H1 (cell line): Measurements from ENCODE around the gene TIAM2. TPM values are rescaled to one million over a fixed set of nuclear protein-coding genes. Genes with fewer than 3 reads are reported as not detected.

Source experiments
- EZH2 ChIP-seq: fragments of 200-600 bp; sonication (generic); IDR thresholded peaks from 2 replicates; pipeline ENCODE4 v1.7.1; 2012; ENCODE audit warnings: low read depth, mild to moderate bottlenecking, moderate library complexity, low read length, inconsistent platforms; ENCODE audit not compliant: severe bottlenecking
- JUN ChIP-seq: IDR thresholded peaks from 2 replicates; pipeline ENCODE4 v1.6.1; 2011; ENCODE audit warnings: low read depth, mild to moderate bottlenecking, improper control_type of control experiment, low read length
- polyA plus RNA-seq, 7 experiments: library from polyadenylated mRNA; depleted of rRNA in 3 of 7; stranded (reverse) in 5 of 7; unstranded in 2 of 7; fragments of >200 nt in 5 of 7; fragments of 200-250 nt in 2 of 7; gene quantifications; 1 replicate in 5 of 7; 2 replicates in 1 of 7; 4 replicates in 1 of 7; pipeline versions ENCODE4 v1.2.1 to v1.2.3, GENCODE V29; 2011 to 2013; ENCODE audit warnings: missing spikeins in 2 of 7, mixed read lengths in 2 of 7
- total RNA-seq: library from RNA; stranded (reverse); fragmentation: NEBNext Ultra II Directional; extraction: Animal tissue kit (Norgen Biotek cat#: 25700); gene quantifications from 2 replicates; pipeline ENCODE4 v1.2.1, GENCODE V29; 2021

The TIAM2 gene
- total and polyA plus RNA-seq, 2 of the 8 experiments (the other 6 are each of a cell fraction or from before 2014, with no cell fraction given) = 7.4 to 23.9 TPM

GRCh38 chr6:155056756-155057155 lies 61.6 kb downstream of the TIAM2 start (continued):
- TF ChIP-seq EZH2 = no peak
- TF ChIP-seq JUN = no peak
- TF ChIP-seq, all 59 proteins: peak for 0
